Keratinocyte (primary cell): ENCODE results near the gene CHRNA5. TPM values are rescaled to one million over a fixed set of nuclear protein-coding genes. Genes with fewer than 3 reads are reported as not detected.
"Not testable (repeated sequence)": the region's sequence is repeated elsewhere in the genome, so short reads cannot be mapped to it uniquely, and the experiment has no call there.

Experiments
- DNase-seq: peaks from one replicate; pipeline ENCODE4 v3.0.0-alpha.2; 2011; ENCODE audit warnings: low read depth, missing footprints, low spot score
- FAIRE-seq: peaks from 2 replicates; lab custom pipeline; 2011; peaks lifted over from hg19 to GRCh38; lab: Jason Lieb, UNC
- H2AFZ ChIP-seq: 2 replicates; pipeline ENCODE4 v1.6.0; 2012; ENCODE audit warnings: low read length, control low read depth, inconsistent platforms; ENCODE audit not compliant: control insufficient read depth
- H3K27ac ChIP-seq: 2 replicates; pipeline ENCODE4 v1.5.1; 2011; ENCODE audit warnings: low read length; ENCODE audit not compliant: control insufficient read depth, insufficient read depth
- H3K27me3 ChIP-seq: 3 replicates; pipeline ENCODE4 v1.6.0; 2011; ENCODE audit warnings: low read length; ENCODE audit not compliant: control insufficient read depth, insufficient read depth; ENCODE audit errors: extremely low read depth
- H3K36me3 ChIP-seq, 2 experiments: 2 replicates in 1 of 2; 3 replicates in 1 of 2; pipeline ENCODE4 v1.5.1; 2011; ENCODE audit warnings: low read length in 2 of 2, mild to moderate bottlenecking in 1 of 2; ENCODE audit not compliant: control insufficient read depth in 2 of 2, insufficient read depth in 2 of 2; ENCODE audit errors: extremely low read depth in 1 of 2
- H3K4me1 ChIP-seq: 3 replicates; pipeline ENCODE4 v1.5.1; 2011; ENCODE audit warnings: low read length; ENCODE audit not compliant: control insufficient read depth, insufficient read depth; ENCODE audit errors: extremely low read depth
- H3K4me2 ChIP-seq: 3 replicates; pipeline ENCODE4 v1.6.0; 2011; ENCODE audit warnings: low read depth, low read length; ENCODE audit not compliant: control insufficient read depth, insufficient read depth; ENCODE audit errors: extremely low read depth
- H3K4me3 ChIP-seq, 3 experiments: fragments of 200-600 bp in 1 of 3; sonication (generic) in 1 of 3; 2 replicates in 2 of 3; 3 replicates in 1 of 3; pipeline ENCODE4 v1.5.1; 2011 to 2016; ENCODE audit warnings: low read length in 3 of 3, mild to moderate bottlenecking in 3 of 3, control low read depth in 2 of 3, inconsistent platforms in 1 of 3, low read depth in 1 of 3, mixed read lengths in 1 of 3, mixed run types in 1 of 3, moderate library complexity in 1 of 3; ENCODE audit not compliant: control insufficient read depth in 2 of 3, insufficient read depth in 2 of 3; ENCODE audit errors: extremely low read depth in 1 of 3
- H3K79me2 ChIP-seq: 2 replicates; pipeline ENCODE4 v1.6.0; 2012; ENCODE audit warnings: low read length; ENCODE audit not compliant: control insufficient read depth, insufficient read depth
- H3K9ac ChIP-seq: 3 replicates; pipeline ENCODE4 v1.6.0; 2011; ENCODE audit warnings: low read length; ENCODE audit not compliant: control insufficient read depth, insufficient read depth; ENCODE audit errors: extremely low read depth
- H3K9me1 ChIP-seq: 3 replicates; pipeline ENCODE4 v1.6.0; 2011; ENCODE audit warnings: low read length; ENCODE audit not compliant: control insufficient read depth, insufficient read depth; ENCODE audit errors: extremely low read depth
- H3K9me3 ChIP-seq: 2 replicates; pipeline ENCODE4 v1.5.1; 2012; ENCODE audit warnings: low read depth, low read length; ENCODE audit not compliant: control insufficient read depth
- H4K20me1 ChIP-seq: 3 replicates; pipeline ENCODE4 v1.6.0; 2011; ENCODE audit warnings: low read length; ENCODE audit not compliant: control insufficient read depth, insufficient read depth; ENCODE audit errors: extremely low read depth
- CTCF ChIP-seq, 3 experiments: IDR thresholded peaks in 1 of 3; conservative IDR thresholded peaks in 1 of 3; optimal IDR thresholded peaks in 1 of 3; 2 replicates in 2 of 3; 3 replicates in 1 of 3; pipeline versions ENCODE3 to v1.5.1; 2011; ENCODE audit warnings: low read length in 3 of 3, mild to moderate bottlenecking in 3 of 3, moderate library complexity in 2 of 3, control low read depth in 1 of 3, inconsistent platforms in 1 of 3; ENCODE audit not compliant: insufficient read depth in 2 of 3; ENCODE audit errors: extremely low read depth in 1 of 3
- EZH2 ChIP-seq: IDR thresholded peaks from one replicate; pipeline ENCODE4 v1.6.1; 2012; ENCODE audit warnings: inconsistent platforms, mild to moderate bottlenecking, low read length, moderate library complexity
- dilution Hi-C: fragments of 300-500 bp; cut with MboI; formaldehyde crosslinking; loops from one replicate; pipeline ENCODE4 v1.7.0; 2020; ENCODE audit warnings: low sequenced_read_pairs; ENCODE audit not compliant: extremely low pct_ligation_motif_present
- polyA minus RNA-seq, 3 experiments: library from RNA; depleted of rRNA, polyadenylated mRNA; stranded (reverse); fragments of >200 nt; gene quantifications; 1 replicate in 1 of 3; 2 replicates in 1 of 3; 3 replicates in 1 of 3; pipeline ENCODE4 v1.2.3, GENCODE V29; 2011
- polyA plus RNA-seq, 5 experiments: library from polyadenylated mRNA; depleted of rRNA in 3 of 5; stranded (reverse) in 3 of 5; stranded (forward) in 1 of 5; unstranded in 1 of 5; fragments of >200 nt; gene quantifications; 1 replicate in 1 of 5; 2 replicates in 3 of 5; 3 replicates in 1 of 5; pipeline versions ENCODE4 v1.2.1 to v1.2.3, GENCODE V29; 2011 to 2012; ENCODE audit warnings: missing spikeins in 2 of 5, low read depth in 1 of 5, low replicate concordance in 1 of 5

CHRNA5 gene
- polyA plus RNA-seq = 3.7 to 10.0 TPM (median 8.0 TPM) in 3 replicates
- 1.2 TPM for polyA plus RNA-seq (2011; ENCODE audit: low read depth)
- 1.9 and 4.9 TPM in 2 replicates for polyA plus RNA-seq (2011; cell fraction: cytosol; rRNA removed)
- 4.4 and 7.1 TPM in 2 replicates for polyA plus RNA-seq (2011; cell fraction: nucleus; rRNA removed)
- 1.4 and 6.4 TPM in 2 replicates for polyA plus RNA-seq (2012; ENCODE audit: low replicate concordance)
- polyA minus RNA-seq = 1.2 to 3.0 TPM (median 2.8 TPM) in 3 replicates
- polyA minus RNA-seq (2011; cell fraction: cytosol; rRNA and poly(A)+ RNA removed) = 0.96 TPM
- polyA minus RNA-seq (2011; cell fraction: nucleus; rRNA and poly(A)+ RNA removed) = 1.1 and 5.4 TPM in 2 replicates

- no peaks in the 10 kb centered on the region for H3K27me3 ChIP-seq
- H2AFZ ChIP-seq = peak within 1 kb of the TSS; percentile 94
- no peaks in the 10 kb centered on the region for H3K9me3 ChIP-seq
- peak; percentile 41 for DNase-seq
- H3K9me1 ChIP-seq = no peaks in the 10 kb centered on the region
- no peak for FAIRE-seq
- TF ChIP-seq CTCF (optimal IDR thresholded peaks at IDR 0.05 in 1 of 3, IDR thresholded peaks at IDR 0.05 in 1 of 3, conservative IDR thresholded peaks at IDR 0.05 in 1 of 3; ENCODE audit: extremely low read depth in 1 of 3, insufficient read depth in 2 of 3, low read length in 3 of 3) = peak in 1 of 3 experiments; percentile 8
- no peak for TF ChIP-seq EZH2
- peaks cover 4% of the 10 kb centered on the region for H3K79me2 ChIP-seq
- peak within 1 kb of the TSS; percentile 76 for H3K9ac ChIP-seq
- H3K4me1 ChIP-seq = peaks cover 5% of the 10 kb centered on the region
- H3K4me3 ChIP-seq = peak within 1 kb of the TSS; percentile 53 to 91 (median 79)
- H4K20me1 ChIP-seq = no peaks in the 10 kb centered on the region
- H3K27ac ChIP-seq = peak within 1 kb of the TSS; percentile 53
- dilution Hi-C loops = no loop called here
- no peaks in the 10 kb centered on the region for H3K36me3 ChIP-seq
- H3K4me2 ChIP-seq = peak within 1 kb of the TSS; percentile 89
These were observed at the start of gene CHRNA5 for GRCh38 chr15:78565097-78565950. Gene CHRNA5 (plus strand): TSS chr15:78565520. CDS start chr15:78565720, 200 bp downstream.

- H4K20me1 ChIP-seq, H3K9ac ChIP-seq, FAIRE-seq, H3K27me3 ChIP-seq, H3K9me1 ChIP-seq, H3K4me1 ChIP-seq, H3K36me3 ChIP-seq, DNase-seq, H3K27ac ChIP-seq, H2AFZ ChIP-seq, H3K4me2 ChIP-seq, H3K79me2 ChIP-seq, H3K4me3 ChIP-seq, H3K9me3 ChIP-seq, dilution Hi-C loops: not testable (repeated sequence)
These were observed 45.3 kb upstream of the CHRNA5 start for GRCh38 chr15:78520035-78520434.
